Body of pancreas (tissue), 4 donors: ENCODE results near the gene RSPH9. TPM values are rescaled to one million over a fixed set of nuclear protein-coding genes. Genes with fewer than 3 reads are reported as not detected.
A peak's percentile ranks its signal among the peaks of the same experiment; 100 is the strongest.
"Not testable (repeated sequence)": the region's sequence is repeated elsewhere in the genome, so short reads cannot be mapped to it uniquely, and the experiment has no call there.

ENCODE experiments used
- ATAC-seq: fragments of 150-250 bp; one replicate; pipeline ENCODE4 v1.9.1; 2016
- DNase-seq, 4 donors: peaks; one replicate each; pipeline ENCODE4 v3.0.0-alpha.2; 2019
- H3K27ac ChIP-seq, 4 donors: fragments of 200-600 bp; sonication (generic); 1 replicate in 3 of 4; 2 replicates in 1 of 4; pipeline versions ENCODE4 v1.5.1 to v1.6.1; 2016 to 2019; ENCODE audit warnings: mild to moderate bottlenecking in 1 of 4, mixed read lengths in 1 of 4, moderate library complexity in 1 of 4
- H3K27me3 ChIP-seq, 2 donors: fragments of 200-600 bp; sonication (generic); one replicate each; pipeline ENCODE4 v1.6.0; 2016; ENCODE audit warnings: mild to moderate bottlenecking in 1 of 2
- H3K36me3 ChIP-seq, 2 donors: fragments of 200-600 bp; sonication (generic); replicated peaks in 1 of 2; 2 replicates each; pipeline ENCODE4 v1.5.1; 2016; ENCODE audit warnings: low read depth in 2 of 2; ENCODE audit not compliant: insufficient read depth in 1 of 2
- H3K4me1 ChIP-seq: fragments of 200-600 bp; sonication (generic); one replicate; pipeline ENCODE4 v1.6.0; 2016
- H3K4me3 ChIP-seq, 2 donors: fragments of 200-600 bp; sonication (generic); 1 replicate in 1 of 2; 2 replicates in 1 of 2; pipeline ENCODE4 v1.5.1; 2016 to 2019
- H3K9me3 ChIP-seq, 3 donors: fragments of 200-600 bp; sonication (generic); 1 replicate in 2 of 3; 2 replicates in 1 of 3; pipeline ENCODE4 v1.5.1; 2016
- POLR2A ChIP-seq, 3 donors: fragments of 450-650 bp; IDR thresholded peaks; one replicate each; pipeline ENCODE4 v1.6.1; 2016; ENCODE audit warnings: antibody characterized with exemption in 3 of 3, mild to moderate bottlenecking in 2 of 3
- WGBS, 2 donors: methylation state at CpG; one replicate each; pipeline ENCODE4 v1.1.5; 2017; 5-methylcytosine and 5-hydroxymethylcytosine counted together
- intact Hi-C: fragments of 100-400 bp; cut with DNase I; formaldehyde crosslinking; loops from one replicate; pipeline ENCODE4 v1.15.1; 2023
- total RNA-seq, 2 donors: library from RNA; depleted of rRNA; stranded (reverse); fragments of >200 nt; gene quantifications; one replicate each; pipeline ENCODE4 v1.1.0, GENCODE V29; 2016
- TF ChIP-seq, protein P1 (sequence below), 7 experiments: fragments of 450-650 bp in 4 of 7; fragments of 200-600 bp in 3 of 7; sonication (generic) in 3 of 7; IDR thresholded peaks; one replicate each; pipeline ENCODE4 v1.5.1; 2016 to 2019; ENCODE audit warnings: antibody characterized with exemption in 7 of 7

Gene RSPH9
- total RNA-seq, 2 donors from 2014 or later: not detected

DNA sequence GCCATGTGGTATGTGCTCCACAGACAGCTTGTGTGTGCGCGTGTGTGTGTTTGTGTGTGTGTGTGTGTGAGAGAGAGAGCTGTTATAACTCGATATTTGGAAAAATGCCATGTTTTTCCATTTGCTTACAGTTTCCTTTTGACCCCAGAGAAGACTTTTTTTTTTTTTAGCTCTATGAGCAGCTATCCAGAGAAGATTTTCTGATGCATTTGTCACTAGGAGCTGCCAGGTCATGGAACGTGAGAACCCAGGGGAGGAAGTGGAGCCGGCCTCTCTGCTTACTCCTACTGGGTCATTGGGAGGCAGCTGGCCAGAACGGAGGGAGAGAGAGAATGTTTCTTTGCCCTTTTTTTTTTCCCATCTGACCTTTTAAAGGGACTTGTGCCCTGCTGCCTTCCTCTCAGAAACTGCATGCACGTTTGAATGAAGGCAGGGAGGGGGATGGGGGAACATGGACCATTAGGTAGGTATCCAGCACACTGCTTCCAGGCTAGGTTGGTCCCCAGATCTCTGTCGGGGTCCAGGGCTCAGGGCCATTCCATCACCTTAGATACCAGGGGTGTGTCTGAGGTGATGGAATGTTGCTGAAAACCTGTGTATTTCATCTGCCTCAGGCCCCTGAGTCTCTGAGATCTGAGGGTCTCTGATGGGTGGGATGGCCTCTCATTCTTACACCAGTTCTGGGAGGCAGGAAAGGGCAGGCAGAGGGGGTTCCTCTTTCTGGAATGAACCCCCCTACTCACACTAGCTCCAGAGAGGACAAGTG lies 53.9 kb downstream of the RSPH9 start:
- no peak for TF ChIP-seq POLR2A (IDR thresholded peaks at IDR 0.05)
- TF ChIP-seq, protein P1, sequence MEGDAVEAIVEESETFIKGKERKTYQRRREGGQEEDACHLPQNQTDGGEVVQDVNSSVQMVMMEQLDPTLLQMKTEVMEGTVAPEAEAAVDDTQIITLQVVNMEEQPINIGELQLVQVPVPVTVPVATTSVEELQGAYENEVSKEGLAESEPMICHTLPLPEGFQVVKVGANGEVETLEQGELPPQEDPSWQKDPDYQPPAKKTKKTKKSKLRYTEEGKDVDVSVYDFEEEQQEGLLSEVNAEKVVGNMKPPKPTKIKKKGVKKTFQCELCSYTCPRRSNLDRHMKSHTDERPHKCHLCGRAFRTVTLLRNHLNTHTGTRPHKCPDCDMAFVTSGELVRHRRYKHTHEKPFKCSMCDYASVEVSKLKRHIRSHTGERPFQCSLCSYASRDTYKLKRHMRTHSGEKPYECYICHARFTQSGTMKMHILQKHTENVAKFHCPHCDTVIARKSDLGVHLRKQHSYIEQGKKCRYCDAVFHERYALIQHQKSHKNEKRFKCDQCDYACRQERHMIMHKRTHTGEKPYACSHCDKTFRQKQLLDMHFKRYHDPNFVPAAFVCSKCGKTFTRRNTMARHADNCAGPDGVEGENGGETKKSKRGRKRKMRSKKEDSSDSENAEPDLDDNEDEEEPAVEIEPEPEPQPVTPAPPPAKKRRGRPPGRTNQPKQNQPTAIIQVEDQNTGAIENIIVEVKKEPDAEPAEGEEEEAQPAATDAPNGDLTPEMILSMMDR (IDR thresholded peaks at IDR 0.05): no peak
- peak; percentile 27 for ATAC-seq
- H3K27ac ChIP-seq: peak overlapping the region; percentile 22 to 70 (median 62)
- no peaks in the 10 kb centered on the region for H3K27me3 ChIP-seq
- peak; percentile 26 to 73 (median 72) for DNase-seq
- intact Hi-C loops: no loop called here
- peaks cover 44% of the 10 kb centered on the region for H3K4me1 ChIP-seq
- H3K9me3 ChIP-seq: no peaks in the 10 kb centered on the region
- H3K36me3 ChIP-seq: no peaks in the 10 kb centered on the region
- 15 to 27% methylated on average over 7 to 8 of the region's 8 CpGs for WGBS, 2 donors
- H3K4me3 ChIP-seq: no peak overlapping the region

DNA sequence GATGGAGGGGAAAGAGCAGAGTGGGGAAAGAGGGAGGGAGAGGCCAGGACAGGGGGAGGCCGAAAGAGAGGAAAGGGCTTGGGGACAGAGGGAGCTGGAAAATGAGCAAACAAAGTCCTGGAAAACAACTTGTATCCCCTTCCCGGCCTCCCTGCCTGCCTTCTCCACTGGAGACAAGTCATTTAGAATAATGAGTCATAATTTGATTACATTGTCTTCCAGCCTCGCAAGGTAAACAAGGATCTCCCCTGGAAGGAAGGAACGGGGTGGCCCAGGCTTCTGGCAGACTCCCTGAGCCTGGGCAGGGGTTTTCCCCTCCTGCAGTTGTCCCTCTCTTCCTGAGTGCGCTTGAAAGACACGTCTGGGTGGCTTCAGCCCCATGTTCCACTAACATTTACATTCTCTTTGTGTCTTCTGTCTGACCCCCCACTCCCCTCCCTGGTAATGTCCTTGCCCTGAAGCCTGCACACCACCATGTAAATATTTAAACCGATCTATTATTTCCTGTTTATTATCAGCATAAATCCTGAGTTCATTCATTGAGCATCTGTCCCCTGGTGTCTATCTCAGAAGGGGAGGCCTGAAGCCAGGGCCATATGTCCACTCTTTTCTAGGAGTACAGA lies 54.8 kb downstream of the RSPH9 start:
- WGBS, 2 donors: 38 to 39% methylated on average over 7 of the region's 7 CpGs
- Histone ChIP-seq H3K4me1 (peaks cover 53% of the 10 kb centered on the region), H3K9me3 (no peaks in the 10 kb centered on the region), H3K4me3 (no peak overlapping the region), H3K27ac (peak overlapping the region; percentile 22 to 70 (median 62)), H3K36me3 (no peaks in the 10 kb centered on the region), H3K27me3 (no peaks in the 10 kb centered on the region)
- intact Hi-C loops: no loop called here
- ATAC-seq (no peak), DNase-seq (peak in 2 of 4 donors; percentile 26 to 46)
- TF ChIP-seq, protein P1 (IDR thresholded peaks at IDR 0.05): no peak
- no peak for TF ChIP-seq POLR2A (IDR thresholded peaks at IDR 0.05)

DNA sequence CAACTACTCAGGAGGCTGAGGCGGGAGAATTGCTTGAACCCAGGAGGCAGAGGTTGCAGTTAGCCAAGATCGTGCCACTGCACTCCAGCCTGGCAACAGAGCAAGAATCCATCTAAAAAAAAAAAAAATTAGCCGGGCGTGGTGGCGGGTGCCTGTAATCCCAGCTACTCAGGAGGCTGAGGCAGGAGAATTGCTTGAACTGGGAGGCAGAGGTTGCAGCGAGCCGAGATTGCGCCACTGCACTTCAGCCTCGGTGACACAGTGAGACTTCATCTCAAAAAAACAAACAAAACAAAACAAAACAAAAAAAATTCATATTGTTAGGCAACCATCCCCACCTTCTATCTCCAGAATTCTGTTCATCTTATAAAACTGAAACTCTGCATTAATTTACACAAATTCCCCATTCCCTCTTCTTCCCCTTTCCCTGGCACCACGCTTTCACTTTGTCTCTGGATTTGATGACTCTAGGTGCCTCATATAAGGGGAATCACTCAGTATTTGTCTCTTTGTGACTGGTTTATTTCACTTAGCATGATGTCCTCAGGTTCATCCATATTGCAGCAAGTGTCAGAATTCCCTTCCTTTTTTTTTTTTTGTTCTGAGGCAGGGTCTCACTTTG lies 56.2 kb downstream of the RSPH9 start:
- DNase-seq, H3K4me3 ChIP-seq, H3K36me3 ChIP-seq, H3K9me3 ChIP-seq, ATAC-seq, intact Hi-C loops, H3K27me3 ChIP-seq: not testable (repeated sequence)
- H3K27ac ChIP-seq: peak overlapping the region in 1 of 4 donors; percentile 54
- 68 to 71% methylated on average over 10 of the region's 10 CpGs for WGBS, 2 donors
- peaks cover 65% of the 10 kb centered on the region for H3K4me1 ChIP-seq

DNA sequence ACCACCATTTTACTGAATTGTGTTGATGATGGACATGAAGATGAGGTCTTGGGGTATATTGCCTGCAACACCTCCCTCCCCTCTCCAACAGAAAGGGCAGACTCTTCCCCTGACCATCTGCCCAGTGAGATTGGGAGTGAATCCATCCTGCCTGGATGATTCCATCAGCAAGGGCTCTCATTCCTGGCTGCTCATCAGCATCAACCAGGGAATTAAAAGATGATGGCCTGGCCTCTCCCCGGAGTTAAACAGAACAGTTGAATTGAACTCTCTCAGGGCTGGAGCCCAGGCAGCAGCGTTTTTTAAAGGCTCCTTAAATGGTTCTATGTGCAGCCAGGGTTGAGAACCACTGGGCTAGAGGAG lies 57.3 kb downstream of the RSPH9 start:
- Histone ChIP-seq H3K27ac (peak overlapping the region; percentile 74 to 82 (median 78)), H3K4me1 (peaks cover 65% of the 10 kb centered on the region), H3K27me3 (no peaks in the 10 kb centered on the region), H3K4me3 (no peak overlapping the region), H3K36me3 (no peaks in the 10 kb centered on the region), H3K9me3 (no peaks in the 10 kb centered on the region)
- intact Hi-C loops: no loop called here
- TF ChIP-seq, protein P1 (IDR thresholded peaks at IDR 0.05): no peak
- TF ChIP-seq POLR2A (IDR thresholded peaks at IDR 0.05): no peak
- DNase-seq (no peak), ATAC-seq (no peak)
- 24 to 31% methylated on average over 2 of the region's 2 CpGs for WGBS, 2 donors
